Measurements from ENCODE around the gene SMARCC2.

The SMARCC2 gene

GRCh38 chr12:56146492-56147460 lies 42.5 kb downstream of the SMARCC2 start:
- no peak for DNase-seq

GRCh38 chr12:56145217-56145616 lies 44.1 kb downstream of the SMARCC2 start:
- no peak for DNase-seq

- no peak for DNase-seq
Observed at GRCh38 chr12:56143870-56144269, 45.4 kb downstream of the SMARCC2 start.

GRCh38 chr12:56143217-56143616 lies 46.1 kb downstream of the SMARCC2 start:
- DNase-seq: no peak

- no peak for DNase-seq
Observed at GRCh38 chr12:56141946-56142784, 47.1 kb downstream of the SMARCC2 start.

- no peak for DNase-seq
Observed at GRCh38 chr12:56137853-56138571, 51.3 kb downstream of the SMARCC2 start.

- no peak for DNase-seq
Observed at GRCh38 chr12:56134897-56135296, 54.4 kb downstream of the SMARCC2 start.

- DNase-seq: no peak
Observed at GRCh38 chr12:56130876-56131275, 58.4 kb downstream of the SMARCC2 start.

GRCh38 chr12:56129942-56130495 lies 59.3 kb downstream of the SMARCC2 start:
- no peak for DNase-seq

GRCh38 chr12:56129206-56129941 lies 59.9 kb downstream of the SMARCC2 start:
- peak; percentile 74 for DNase-seq

GRCh38 chr12:56128670-56129205 lies 60.5 kb downstream of the SMARCC2 start:
- no peak for DNase-seq

GRCh38 chr12:56127888-56128669 lies 61.2 kb downstream of the SMARCC2 start, which contains the start of gene ESYT1:
TSS of gene ESYT1 (plus strand) at chr12:56128267. CDS start at chr12:56128320, 53 bp downstream.
- peak; percentile 97 for DNase-seq

- DNase-seq: no peak
Observed at GRCh38 chr12:56127485-56127887, 61.8 kb downstream of the SMARCC2 start.

GRCh38 chr12:56126732-56127239 lies 62.5 kb downstream of the SMARCC2 start:
- no peak for DNase-seq

- no peak for DNase-seq
Observed at GRCh38 chr12:56124133-56124532, 65.2 kb downstream of the SMARCC2 start.

GRCh38 chr12:56122637-56123036 lies 66.6 kb downstream of the SMARCC2 start:
- no peak for DNase-seq

- DNase-seq: no peak
Observed at GRCh38 chr12:56121204-56121870, 67.9 kb downstream of the SMARCC2 start.

- no peak for DNase-seq
Observed at GRCh38 chr12:56120158-56120846, 69.0 kb downstream of the SMARCC2 start.

- peak; percentile 40 for DNase-seq
Observed at GRCh38 chr12:56119361-56119796, 69.9 kb downstream of the SMARCC2 start.
